ENCODE measurements around the gene CYP4A22. TPM values are rescaled to one million over a fixed set of nuclear protein-coding genes. Genes with fewer than 3 reads are reported as not detected.
A peak's percentile ranks its signal among the peaks of the same experiment; 100 is the strongest.

CYP4A22 gene
- total RNA-seq, 1 experiment from 2014 or later: not detected

DNA sequence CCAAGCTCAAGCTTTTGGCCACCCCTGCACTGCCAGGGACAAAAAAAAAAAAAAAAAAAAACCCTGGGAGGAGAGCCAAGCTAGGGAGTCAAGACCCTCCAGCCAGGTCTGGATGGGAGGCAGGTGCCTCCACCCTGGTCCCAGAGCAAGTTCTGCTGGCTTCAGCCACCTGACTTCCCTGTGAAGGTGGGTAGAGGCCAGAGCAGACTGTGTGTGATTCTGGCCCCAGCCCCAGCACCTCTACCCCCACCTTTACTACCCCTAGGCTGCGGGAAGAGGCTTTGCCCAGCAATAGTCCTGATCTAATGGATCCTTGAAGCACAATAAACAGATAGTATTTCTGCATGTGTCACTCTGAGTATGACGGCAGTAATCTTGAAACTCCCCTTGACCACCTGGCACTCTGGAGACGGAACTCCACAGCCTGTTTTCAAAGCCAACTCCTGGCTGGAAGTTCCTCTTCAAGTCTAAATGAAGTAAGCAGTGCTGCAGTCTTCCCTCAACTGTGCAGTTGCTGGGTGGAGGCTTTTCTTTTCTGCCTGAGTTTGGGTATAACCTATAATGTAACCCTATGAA is 42.8 kb downstream of the CYP4A22 start:
- TF ChIP-seq, protein P1, sequence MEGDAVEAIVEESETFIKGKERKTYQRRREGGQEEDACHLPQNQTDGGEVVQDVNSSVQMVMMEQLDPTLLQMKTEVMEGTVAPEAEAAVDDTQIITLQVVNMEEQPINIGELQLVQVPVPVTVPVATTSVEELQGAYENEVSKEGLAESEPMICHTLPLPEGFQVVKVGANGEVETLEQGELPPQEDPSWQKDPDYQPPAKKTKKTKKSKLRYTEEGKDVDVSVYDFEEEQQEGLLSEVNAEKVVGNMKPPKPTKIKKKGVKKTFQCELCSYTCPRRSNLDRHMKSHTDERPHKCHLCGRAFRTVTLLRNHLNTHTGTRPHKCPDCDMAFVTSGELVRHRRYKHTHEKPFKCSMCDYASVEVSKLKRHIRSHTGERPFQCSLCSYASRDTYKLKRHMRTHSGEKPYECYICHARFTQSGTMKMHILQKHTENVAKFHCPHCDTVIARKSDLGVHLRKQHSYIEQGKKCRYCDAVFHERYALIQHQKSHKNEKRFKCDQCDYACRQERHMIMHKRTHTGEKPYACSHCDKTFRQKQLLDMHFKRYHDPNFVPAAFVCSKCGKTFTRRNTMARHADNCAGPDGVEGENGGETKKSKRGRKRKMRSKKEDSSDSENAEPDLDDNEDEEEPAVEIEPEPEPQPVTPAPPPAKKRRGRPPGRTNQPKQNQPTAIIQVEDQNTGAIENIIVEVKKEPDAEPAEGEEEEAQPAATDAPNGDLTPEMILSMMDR (conservative IDR thresholded peaks at IDR 0.05): no peak
- H4K8ac ChIP-seq (replicated peaks; ENCODE audit: insufficient read length, low read depth, low read length): no peak overlapping the region
- peaks cover 2% of the 10 kb centered on the region; the same call in 1 of the 2 replicates for H3K4me1 ChIP-seq (ENCODE audit: insufficient read depth, low read length)
- H3K14ac ChIP-seq (ENCODE audit: insufficient read depth, low read length): no peak overlapping the region
- no peak overlapping the region for H2BK5ac ChIP-seq (ENCODE audit: insufficient read length, low read length)
- DNase-seq: no peak
- H3K4ac ChIP-seq (ENCODE audit: low read depth, low read length): no peak overlapping the region
- H2AFZ ChIP-seq (ENCODE audit: low read length): no peak overlapping the region
- no peak overlapping the region for H2BK20ac ChIP-seq (ENCODE audit: low read depth, low read length, poor library complexity, severe bottlenecking)
- H3K18ac ChIP-seq (ENCODE audit: insufficient read length, low read depth, low read length): no peak overlapping the region
- peaks cover 58% of the 10 kb centered on the region for H3K27me3 Mint-ChIP-seq (ENCODE audit: low read depth)
- H3K79me1 ChIP-seq (ENCODE audit: insufficient read depth, low read depth, low read length, poor library complexity, severe bottlenecking): no peaks in the 10 kb centered on the region
- no peak overlapping the region for H2AK5ac ChIP-seq (ENCODE audit: insufficient read length, low read length)
- H3K9ac ChIP-seq (ENCODE audit: extremely low read depth, insufficient read length, low read length): no peak overlapping the region
- H3K56ac ChIP-seq (ENCODE audit: insufficient read length, low read depth, low read length): no peak overlapping the region
- H2BK15ac ChIP-seq (ENCODE audit: low read depth, low read length): no peak overlapping the region
- no peak overlapping the region for H3K23ac ChIP-seq (ENCODE audit: insufficient read length, low read depth, low read length)
- peaks cover 8% of the 10 kb centered on the region for H3K23me2 ChIP-seq (ENCODE audit: insufficient read length, low read depth, low read length, poor library complexity, severe bottlenecking)
- H4K20me1 ChIP-seq (ENCODE audit: control insufficient read depth, insufficient read depth, insufficient read length): no peaks in the 10 kb centered on the region
- 0 out of 5 replicates have a peak overlapping the region, but pooled peaks of 1 of the 2 experiments have one; percentile 32 for H3K4me3 Mint-ChIP-seq
- no peak overlapping the region for H3K27ac ChIP-seq (ENCODE audit: insufficient read length, low read depth, low read length)
- peaks cover 5 to 10% of the 10 kb centered on the region in 2 experiments; a peak in 2 of 5 replicates for H3K9me3 Mint-ChIP-seq
- no CpG with 5 or more reads among the region's 3 CpGs for WGBS (ENCODE audit: extremely low coverage, insufficient read length, low lambda C conversion rate)
- no peaks in the 10 kb centered on the region for H3K9me3 ChIP-seq (ENCODE audit: control insufficient read depth, low read depth, low read length)
- H2BK12ac ChIP-seq (ENCODE audit: insufficient read length, low read depth, low read length): no peak overlapping the region
- peak overlapping the region; percentile 55 for H3K4me2 ChIP-seq (ENCODE audit: insufficient read depth, insufficient read length, low read length)
- H3K79me2 ChIP-seq (ENCODE audit: insufficient read depth, low read length): no peaks in the 10 kb centered on the region
- H3K36me3 Mint-ChIP-seq (ENCODE audit: insufficient read depth in 1 of 3, low read depth in 3 of 3): 0 out of 7 replicates have a peak, but pooled peaks cover 0 to 3% (median 0%) of the 10 kb centered on the region in 3 experiments
- no peak overlapping the region for H4K5ac ChIP-seq (ENCODE audit: insufficient read length, low read depth, low read length)
- H3K27me3 ChIP-seq (ENCODE audit: insufficient read depth, low read length): peaks cover 4% of the 10 kb centered on the region; the same call in 1 of the 2 replicates
- no peak overlapping the region; a peak in 1 of 7 replicates for H3K27ac Mint-ChIP-seq
- H4K91ac ChIP-seq (ENCODE audit: insufficient read length, low read depth, low read length): no peak overlapping the region
- H3K4me1 Mint-ChIP-seq: peaks cover 18 to 19% of the 10 kb centered on the region in 2 experiments
- no peak overlapping the region for H2BK120ac ChIP-seq (ENCODE audit: low read depth, low read length, poor library complexity, severe bottlenecking)
- no peak overlapping the region for H3T11ph ChIP-seq (ENCODE audit: low read length)
